HG02852 (cell line): ENCODE results near the gene GPX6.
A peak's percentile ranks its signal among the peaks of the same experiment; 100 is the strongest.
"Not testable (repeated sequence)": the region's sequence is repeated elsewhere in the genome, so short reads cannot be mapped to it uniquely, and the experiment has no call there.

Experiments
- ATAC-seq: cut with Tn5 transposase; IDR thresholded peaks from one replicate; pipeline ENCODE4 v1.9.1; 2021; ENCODE audit warnings: mild to moderate bottlenecking, moderate library complexity; ENCODE audit not compliant: unreplicated experiment

GPX6 gene

GRCh38 chr6:28525496-28526039 lies 10.0 kb upstream of the GPX6 start, which contains the start of gene GPX5:
GPX5 (plus strand) TSS chr6:28525881; CDS start chr6:28526014, 133 bp downstream.
- ATAC-seq, result no peak

- ATAC-seq, result no peak
Measured at GRCh38 chr6:28523241-28523622, 7.6 kb upstream of the GPX6 start.

GRCh38 chr6:28522594-28523240 lies 7.1 kb upstream of the GPX6 start:
- ATAC-seq, result no peak

- no peak for ATAC-seq
Measured at GRCh38 chr6:28517964-28518363, 2.4 kb upstream of the GPX6 start.

GRCh38 chr6:28512387-28512786 lies 3.2 kb downstream of the GPX6 start:
- ATAC-seq, result not testable (repeated sequence)

GRCh38 chr6:28511628-28512300 lies 3.8 kb downstream of the GPX6 start:
- ATAC-seq, result no peak

GRCh38 chr6:28506807-28507475 lies 8.7 kb downstream of the GPX6 start:
- ATAC-seq, result no peak

GRCh38 chr6:28505733-28506132 lies 9.9 kb downstream of the GPX6 start:
- no peak for ATAC-seq

GRCh38 chr6:28502709-28503305 lies 12.8 kb downstream of the GPX6 start:
- not testable (repeated sequence) for ATAC-seq

- not testable (repeated sequence) for ATAC-seq
Measured at GRCh38 chr6:28502136-28502535, 13.5 kb downstream of the GPX6 start.

GRCh38 chr6:28501259-28501658 lies 14.3 kb downstream of the GPX6 start:
- ATAC-seq, result no peak

GRCh38 chr6:28497893-28498292 lies 17.7 kb downstream of the GPX6 start:
- no peak for ATAC-seq

- ATAC-seq, result no peak
Measured at GRCh38 chr6:28497306-28497705, 18.3 kb downstream of the GPX6 start.

- no peak for ATAC-seq
Measured at GRCh38 chr6:28496099-28496779, 19.4 kb downstream of the GPX6 start.

GRCh38 chr6:28491984-28492317 lies 23.6 kb downstream of the GPX6 start:
- ATAC-seq, result no peak

- ATAC-seq, result peak; percentile 33
Measured at GRCh38 chr6:28490205-28490890, 25.2 kb downstream of the GPX6 start.

- peak; percentile 66 for ATAC-seq
Measured at GRCh38 chr6:28489366-28490204, 26.0 kb downstream of the GPX6 start.

- ATAC-seq, result no peak
Measured at GRCh38 chr6:28488916-28489365, 26.7 kb downstream of the GPX6 start.

GRCh38 chr6:28486988-28487742 lies 28.4 kb downstream of the GPX6 start:
- ATAC-seq, result no peak
